LoVo (cell line): ENCODE results near the gene ZNF311.
"Not testable (repeated sequence)": the region's sequence is repeated elsewhere in the genome, so short reads cannot be mapped to it uniquely, and the experiment has no call there.

Experiments used
- DNase-seq: peaks from one replicate; pipeline ENCODE4 v3.0.0-alpha.2; 2016; ENCODE audit warnings: low spot score

The ZNF311 gene

DNA sequence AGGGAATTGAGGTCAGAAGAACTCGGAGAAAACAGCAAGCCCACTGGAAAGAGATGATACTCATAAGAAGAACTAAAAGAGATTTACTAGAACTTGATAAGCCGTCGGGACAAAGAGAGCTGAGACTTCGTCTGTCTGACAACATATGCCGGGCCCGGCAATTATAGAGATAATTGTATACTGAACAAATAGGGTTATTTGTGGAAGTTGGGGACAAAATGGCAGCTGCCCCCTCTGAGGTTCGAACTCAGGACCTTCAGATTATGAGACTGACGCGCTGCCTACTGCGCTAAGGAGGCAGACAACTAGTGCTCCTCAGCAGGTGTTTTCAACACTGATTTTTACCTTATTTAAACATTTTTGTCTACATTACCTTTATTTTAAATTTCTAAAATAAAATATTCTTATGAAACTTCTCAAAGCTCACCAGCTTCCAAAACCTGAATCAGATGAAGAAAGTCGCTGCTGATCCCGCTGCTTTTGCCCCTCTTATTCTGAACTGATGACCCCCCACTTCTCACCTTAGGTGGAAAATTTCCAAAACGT, 52.0 kb downstream of the ZNF311 start:
- peak; percentile 67 for DNase-seq

DNA sequence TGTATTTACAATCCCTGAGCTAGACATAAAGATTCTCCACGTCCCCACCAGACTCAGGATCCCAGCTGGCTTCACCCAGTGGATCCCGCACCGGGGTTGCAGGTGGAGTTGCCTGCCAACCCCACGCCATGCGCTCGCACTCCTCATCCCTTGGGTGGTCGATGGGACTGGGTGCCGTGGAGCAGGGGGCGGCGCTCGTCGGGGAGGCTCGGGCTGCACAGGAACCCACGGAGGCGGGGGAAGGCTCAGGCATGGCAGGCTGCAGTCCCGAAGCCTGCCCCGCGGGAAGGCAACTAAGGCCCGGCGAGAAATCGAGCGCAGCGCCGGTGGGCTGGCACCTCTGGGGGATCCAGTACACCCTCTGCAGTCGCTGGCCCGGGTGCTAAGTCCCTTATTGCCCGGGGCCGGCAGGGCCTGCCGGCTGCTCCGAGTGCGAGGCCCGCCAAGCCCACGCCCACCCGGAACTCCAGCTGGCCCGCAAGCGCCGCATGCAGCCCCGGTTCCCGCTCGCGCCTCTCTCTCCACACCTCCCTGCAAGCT, 55.4 kb downstream of the ZNF311 start:
- DNase-seq = not testable (repeated sequence)

DNA sequence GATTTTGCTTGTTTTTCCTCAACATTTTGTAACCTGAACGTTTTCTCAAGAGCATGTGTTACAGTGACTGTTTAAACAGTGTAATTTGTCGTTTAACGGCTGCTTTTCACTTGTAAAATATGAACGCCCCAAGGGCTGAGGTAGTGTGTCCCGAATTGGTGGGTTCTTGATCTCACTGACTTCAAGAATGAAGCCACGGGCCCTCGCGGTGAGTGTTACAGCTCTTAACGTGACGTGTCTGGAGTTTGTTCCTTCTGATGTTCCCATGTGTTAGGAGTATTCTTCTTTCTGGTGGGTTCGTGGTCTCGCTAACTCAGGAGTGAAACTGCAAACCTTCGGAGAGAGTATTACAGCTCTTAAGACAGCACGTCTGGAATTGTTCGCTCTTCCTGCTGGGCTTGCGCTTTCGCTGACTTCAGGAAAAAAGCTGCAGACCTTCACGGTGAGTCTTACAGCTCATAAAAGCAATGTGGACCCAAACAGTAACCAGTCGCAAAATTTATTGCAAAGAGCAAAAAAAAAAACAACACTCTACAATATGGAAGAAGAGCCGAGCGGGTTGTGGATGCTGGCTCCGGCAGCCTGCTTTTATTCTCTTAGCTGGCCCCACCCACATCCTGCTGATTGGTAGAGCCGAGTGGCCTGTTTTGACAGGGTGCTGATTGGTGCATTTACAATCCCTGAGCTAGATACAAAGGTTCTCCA, 56.2 kb downstream of the ZNF311 start:
- DNase-seq = no peak

DNA sequence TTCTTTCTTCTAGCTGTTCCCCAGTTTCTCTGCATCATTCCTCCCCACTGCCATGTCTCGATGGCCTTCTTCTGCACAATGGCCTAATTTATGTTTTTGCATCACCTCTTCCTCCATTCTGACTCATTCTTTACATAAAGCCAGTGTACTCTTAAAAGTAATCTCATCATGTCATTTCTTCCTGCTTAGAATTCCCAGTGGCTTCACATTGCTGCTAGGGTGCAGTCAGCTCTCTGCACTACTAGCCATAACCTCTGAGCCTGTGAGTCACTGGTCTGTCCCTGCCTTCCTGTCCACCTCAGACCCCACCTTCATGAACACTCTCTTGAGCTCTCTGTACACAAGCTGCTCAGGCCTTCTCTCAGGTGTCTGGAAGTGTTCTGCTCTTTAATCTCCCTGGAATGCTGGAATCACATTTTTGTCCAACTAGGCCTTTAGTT, 57.3 kb downstream of the ZNF311 start:
- peak; percentile 82 for DNase-seq

DNA sequence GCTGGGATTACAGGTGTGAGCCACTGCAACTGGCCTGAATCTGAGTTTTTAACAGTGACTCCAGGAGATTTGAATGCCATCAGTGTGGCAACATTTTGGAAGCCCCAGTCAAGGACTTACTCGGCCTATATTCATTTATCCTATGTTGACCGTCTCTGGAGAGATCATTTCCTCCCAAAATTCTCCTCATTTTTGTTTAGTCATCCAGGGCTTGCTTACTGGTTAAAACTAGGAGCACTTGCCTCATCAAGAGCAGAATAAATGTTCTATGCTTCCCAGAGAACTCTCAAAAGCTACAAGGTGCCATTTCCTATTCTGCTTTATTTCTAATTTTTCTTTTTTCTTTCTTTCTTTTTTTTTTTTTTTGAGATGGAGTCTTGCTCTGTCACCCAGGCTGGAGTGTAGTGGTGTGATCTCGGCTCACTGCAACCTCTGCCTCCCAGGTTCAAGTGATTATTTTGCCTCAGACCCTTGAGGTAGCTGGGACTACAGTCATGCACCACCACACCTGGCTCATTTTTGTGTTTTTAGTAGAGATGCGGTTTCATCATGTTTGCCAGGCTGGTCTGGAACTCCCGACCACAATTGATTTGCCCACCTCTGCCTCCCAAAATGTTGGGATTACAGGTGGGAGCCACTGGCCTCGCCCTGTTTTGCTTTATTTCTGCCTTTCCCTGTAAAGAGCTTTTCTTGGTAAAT, 57.9 kb downstream of the ZNF311 start:
- no peak for DNase-seq

DNA sequence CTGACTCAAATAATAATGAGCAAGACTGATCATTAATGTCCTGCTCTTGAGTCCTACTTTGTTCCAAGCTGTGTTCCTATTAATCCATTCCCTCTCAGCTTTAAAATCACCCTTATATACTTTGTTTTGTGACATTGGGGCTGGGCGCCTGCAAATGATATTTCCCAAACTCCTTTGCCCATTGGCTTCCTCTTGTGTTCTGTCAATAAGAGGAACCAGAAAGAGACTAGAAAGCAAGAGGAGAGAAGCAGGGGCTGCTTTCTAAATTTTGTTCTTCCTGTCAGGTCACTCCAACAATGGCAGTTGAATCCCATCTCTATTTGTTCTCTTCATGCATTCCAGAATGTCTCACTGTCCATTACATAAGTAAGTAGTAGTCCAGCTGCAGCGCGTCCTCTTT, 59.8 kb downstream of the ZNF311 start:
- no peak for DNase-seq
